HG03457 (cell line): ENCODE measurements around the gene AURKB.
A peak's percentile ranks its signal among the peaks of the same experiment; 100 is the strongest.
"Not testable (repeated sequence)": the region's sequence is repeated elsewhere in the genome, so short reads cannot be mapped to it uniquely, and the experiment has no call there.

Experiments
- ATAC-seq: cut with Tn5 transposase; IDR thresholded peaks from one replicate; pipeline ENCODE4 v1.9.1; 2021; ENCODE audit warnings: moderate number of reproducible peaks; ENCODE audit not compliant: unreplicated experiment

The AURKB gene

GRCh38 chr17:8189041-8189710 lies 21.2 kb downstream of the AURKB start:
- no peak for ATAC-seq

GRCh38 chr17:8188263-8188839 lies 22.0 kb downstream of the AURKB start:
- no peak for ATAC-seq

GRCh38 chr17:8187517-8188262 lies 22.7 kb downstream of the AURKB start:
- peak; percentile 28 for ATAC-seq

- ATAC-seq, result peak; percentile 17
Measured at GRCh38 chr17:8186787-8187516, 23.4 kb downstream of the AURKB start.

GRCh38 chr17:8186446-8186786 lies 24.0 kb downstream of the AURKB start:
- ATAC-seq, result no peak

DNA sequence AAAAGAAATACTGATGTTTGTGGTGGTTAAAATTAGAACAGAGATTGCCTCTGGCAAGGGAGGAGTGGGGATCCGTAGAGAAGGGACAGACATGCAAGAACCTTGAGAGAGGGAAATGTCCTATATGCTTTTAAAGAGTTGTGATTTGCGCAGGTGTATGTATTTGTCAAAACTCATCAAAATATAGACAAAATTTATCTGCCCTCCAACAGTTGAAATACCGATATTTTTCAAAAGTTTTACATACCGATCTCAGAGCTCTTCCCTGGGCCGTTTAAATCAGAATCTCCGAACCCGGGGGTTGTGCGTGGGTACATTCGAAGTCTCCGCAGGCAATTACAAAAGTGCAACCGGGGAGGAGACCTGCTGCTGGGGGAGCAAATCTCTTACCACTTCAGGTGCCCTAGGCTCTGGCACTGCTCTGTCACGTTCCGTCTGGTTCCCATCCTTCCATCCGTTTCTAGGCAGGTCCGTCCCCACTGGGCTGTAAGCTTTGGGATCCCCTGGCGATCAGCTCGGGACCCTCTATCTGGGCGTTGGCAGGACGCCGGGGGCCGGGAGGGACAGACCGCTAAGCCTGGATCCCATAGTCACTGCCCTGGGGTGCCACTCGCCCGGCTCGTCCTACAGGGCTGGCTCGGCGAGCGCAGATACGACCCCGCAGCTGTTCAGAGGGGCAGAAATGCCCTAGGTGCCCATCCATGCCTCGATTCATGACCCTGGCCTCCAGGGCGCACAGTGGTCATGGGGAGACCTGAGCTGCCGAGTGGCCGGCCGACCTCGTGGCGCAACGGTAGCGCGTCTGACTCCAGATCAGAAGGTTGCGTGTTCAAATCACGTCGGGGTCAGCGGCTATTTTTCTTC lies 24.6 kb downstream of the AURKB start:
- ATAC-seq, result no peak

GRCh38 chr17:8176998-8177731 lies 33.2 kb downstream of the AURKB start:
- ATAC-seq, result no peak

GRCh38 chr17:8176197-8176940 lies 34.0 kb downstream of the AURKB start, which contains the start of gene TMEM107:
TMEM107 (minus strand) TSS chr17:8176380; CDS start chr17:8176286, 94 bp downstream.
- ATAC-seq, result no peak

- ATAC-seq, result no peak
Measured at GRCh38 chr17:8175795-8176196, 34.6 kb downstream of the AURKB start.

GRCh38 chr17:8173871-8174322 lies 36.5 kb downstream of the AURKB start:
- no peak for ATAC-seq

GRCh38 chr17:8173056-8173870 lies 37.1 kb downstream of the AURKB start:
- ATAC-seq, result peak; percentile 67

DNA sequence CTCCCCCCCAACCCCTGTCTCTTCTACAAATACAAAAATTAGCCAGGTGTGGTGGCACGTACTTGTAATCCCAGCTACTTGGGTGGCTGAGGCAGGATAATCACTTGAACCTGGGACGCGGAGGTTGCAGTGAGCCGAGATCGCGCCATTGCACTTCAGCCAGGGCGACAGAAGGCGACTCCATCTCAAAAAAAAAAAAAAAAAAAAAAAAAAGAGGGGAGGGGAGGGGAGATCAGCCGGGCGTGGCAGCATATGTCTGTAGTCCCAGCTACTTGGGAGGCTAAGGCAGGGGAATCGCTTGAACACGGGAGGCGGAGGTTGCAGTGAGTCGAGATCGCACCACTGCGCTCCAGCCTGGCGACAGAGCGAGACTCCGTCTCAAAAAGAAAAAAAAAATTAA lies 40.2 kb downstream of the AURKB start:
- not testable (repeated sequence) for ATAC-seq

- ATAC-seq, result no peak
Measured at GRCh38 chr17:8167526-8167925, 42.8 kb downstream of the AURKB start.

DNA sequence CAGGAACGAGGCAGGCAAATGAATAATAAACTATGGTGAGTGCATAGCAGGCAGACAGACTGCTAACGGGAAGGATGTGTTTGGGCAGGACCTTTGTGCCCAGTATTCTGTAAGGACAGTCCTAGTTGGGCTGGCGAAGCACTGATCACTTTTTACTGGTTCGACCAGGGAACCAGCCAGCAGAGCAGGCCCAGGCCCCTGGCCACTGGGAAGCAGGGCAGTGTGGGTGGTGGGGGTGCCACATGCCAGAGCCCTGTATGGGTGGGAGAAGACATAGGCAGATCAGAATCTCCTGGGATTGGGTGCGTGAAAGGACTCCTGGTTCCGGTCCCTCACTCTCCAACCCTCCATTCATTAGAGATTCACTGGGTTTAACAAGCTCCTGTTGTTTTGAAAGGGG lies 43.6 kb downstream of the AURKB start:
- ATAC-seq, result no peak

- no peak for ATAC-seq
Measured at GRCh38 chr17:8164815-8165131, 45.6 kb downstream of the AURKB start.

DNA sequence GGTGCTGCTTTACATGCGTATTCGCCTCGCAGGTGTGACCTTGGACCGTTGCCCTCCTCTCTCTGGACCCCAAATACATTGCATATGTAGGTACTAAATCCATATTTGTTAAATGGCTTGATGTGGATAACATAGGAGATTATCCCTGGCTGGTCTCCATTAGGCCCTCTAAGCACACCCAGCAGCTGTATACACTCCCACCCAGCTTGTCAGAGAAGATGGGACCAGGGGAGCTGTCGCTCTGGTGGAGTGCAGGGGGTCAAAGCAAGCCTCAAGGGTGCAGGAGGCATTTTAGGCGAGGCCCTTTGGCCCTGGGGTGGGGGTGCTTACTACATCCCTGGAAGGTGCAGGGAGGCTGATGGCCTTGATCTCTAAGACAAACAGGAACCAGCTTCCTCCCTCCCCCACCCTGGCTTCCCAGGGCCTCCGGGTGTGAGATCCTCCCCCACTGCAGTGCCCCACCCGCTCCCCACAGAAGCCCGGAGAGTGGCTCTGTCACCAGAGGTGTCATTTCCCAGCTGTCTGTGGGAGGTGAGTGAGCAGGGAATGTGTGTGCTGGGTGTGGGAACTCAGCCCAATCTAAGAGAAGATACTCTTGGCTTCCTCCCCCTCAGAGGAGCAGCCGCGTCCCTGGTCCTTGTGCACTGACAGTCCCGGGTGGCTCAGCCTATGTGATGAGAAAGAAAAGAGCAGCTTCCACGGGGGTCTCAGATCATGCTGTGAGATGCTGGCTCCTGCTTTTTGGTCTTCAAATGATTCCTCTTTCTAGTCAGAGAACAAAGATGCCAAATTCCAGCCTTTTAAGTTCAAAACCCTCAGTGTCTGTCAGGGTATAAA lies 46.2 kb downstream of the AURKB start:
- no peak for ATAC-seq
